GM21515 (cell line): ENCODE data around the gene ZNF582.
"Not testable (repeated sequence)": the region's sequence is repeated elsewhere in the genome, so short reads cannot be mapped to it uniquely, and the experiment has no call there.

Source experiments
- ATAC-seq: cut with Tn5 transposase; IDR thresholded peaks from one replicate; pipeline ENCODE4 v1.9.1; 2021; ENCODE audit not compliant: unreplicated experiment

ZNF582 gene

DNA sequence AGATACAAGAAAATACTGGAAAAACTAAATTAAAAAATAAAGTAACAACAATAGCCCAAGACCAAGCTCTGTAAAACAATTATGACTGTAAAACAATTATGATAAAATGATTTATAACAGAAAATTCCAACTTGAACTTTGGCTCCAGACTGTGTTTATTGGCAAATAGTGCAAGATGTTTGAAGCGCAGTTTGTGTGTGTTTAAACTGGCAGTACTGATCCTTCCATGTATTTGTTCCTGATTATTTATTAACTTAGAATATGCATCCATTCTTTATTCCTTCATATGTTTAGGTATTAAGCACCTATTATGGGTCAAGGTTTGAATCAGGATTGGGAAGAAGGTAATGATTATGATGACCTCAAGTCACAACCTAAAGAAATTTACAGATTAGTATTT is 37.8 kb downstream of the ZNF582 start:
- no peak for ATAC-seq

DNA sequence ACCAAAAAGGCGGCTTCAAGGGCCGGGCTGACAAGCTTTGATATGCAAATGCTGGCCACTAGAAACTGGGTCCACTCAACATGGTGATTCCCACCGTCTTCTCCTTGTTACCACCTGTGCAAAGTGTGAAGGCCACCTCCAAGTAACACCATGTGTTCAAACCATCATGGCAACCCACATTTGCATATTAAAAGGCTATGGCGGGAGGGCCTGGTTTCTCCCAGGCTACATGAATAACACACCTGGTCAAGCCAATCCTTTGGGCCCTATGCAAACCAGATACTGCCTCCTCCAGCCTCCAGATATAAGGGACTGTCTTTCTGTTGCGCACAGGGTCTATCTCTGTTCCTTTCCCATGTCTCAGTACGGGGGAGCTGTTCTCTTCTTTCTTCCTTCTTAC is 42.1 kb downstream of the ZNF582 start:
- no peak for ATAC-seq

DNA sequence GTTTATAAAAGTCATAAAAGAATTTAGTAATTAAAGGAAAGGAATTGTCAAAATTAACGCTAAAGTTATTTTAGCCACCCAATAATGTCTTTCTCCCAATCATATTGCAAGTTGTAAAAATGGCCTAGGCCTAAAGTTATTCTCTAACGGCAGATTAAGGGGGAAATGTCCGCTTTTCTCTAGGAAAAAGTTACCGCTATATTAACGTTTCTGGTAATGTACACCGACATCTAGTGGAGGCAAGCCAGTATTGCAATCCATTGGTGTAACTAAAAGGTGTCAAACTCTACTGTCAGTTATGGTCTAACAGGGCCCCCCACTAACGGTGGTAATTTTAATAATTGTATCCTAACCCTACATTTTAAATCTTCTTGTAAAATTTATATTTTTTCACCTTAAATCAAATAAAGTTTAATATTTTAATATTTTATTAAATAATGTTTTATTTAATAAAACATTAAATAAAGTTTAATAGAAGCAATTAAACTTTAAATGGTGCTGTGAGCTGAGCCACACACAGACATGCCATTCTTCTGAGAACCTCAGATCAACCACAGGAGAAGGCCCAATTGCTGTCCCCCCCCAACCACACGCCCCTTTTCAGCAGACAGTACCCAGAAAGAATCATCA is 42.8 kb downstream of the ZNF582 start:
- ATAC-seq = no peak

DNA sequence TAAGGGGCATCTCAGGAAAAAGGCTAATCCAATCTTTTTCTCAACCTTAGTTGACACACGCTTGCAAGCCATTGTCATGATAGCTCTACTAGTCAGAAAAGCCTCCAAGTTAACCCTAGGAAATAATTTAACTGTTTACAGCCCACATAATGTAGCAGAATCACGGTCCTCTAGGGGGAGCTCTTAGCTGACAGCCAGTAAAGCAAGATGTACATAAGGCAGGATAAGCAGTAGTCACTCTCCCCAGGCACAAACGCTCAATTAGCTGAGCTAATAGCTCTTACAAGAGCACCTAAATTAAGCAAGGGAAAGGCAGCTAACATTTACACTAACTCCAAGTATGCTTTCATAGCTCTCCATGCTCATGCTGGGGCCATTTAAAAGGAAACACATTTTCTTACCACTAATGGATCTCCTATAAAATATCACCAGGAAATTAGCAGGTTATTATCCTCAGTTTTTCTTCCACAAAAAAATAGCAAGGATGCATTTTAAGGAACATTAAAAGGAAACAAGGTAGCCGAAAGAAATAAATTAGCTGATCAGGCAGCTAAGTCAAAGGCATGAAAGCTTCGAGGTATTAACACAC is 45.0 kb downstream of the ZNF582 start:
- no peak for ATAC-seq

DNA sequence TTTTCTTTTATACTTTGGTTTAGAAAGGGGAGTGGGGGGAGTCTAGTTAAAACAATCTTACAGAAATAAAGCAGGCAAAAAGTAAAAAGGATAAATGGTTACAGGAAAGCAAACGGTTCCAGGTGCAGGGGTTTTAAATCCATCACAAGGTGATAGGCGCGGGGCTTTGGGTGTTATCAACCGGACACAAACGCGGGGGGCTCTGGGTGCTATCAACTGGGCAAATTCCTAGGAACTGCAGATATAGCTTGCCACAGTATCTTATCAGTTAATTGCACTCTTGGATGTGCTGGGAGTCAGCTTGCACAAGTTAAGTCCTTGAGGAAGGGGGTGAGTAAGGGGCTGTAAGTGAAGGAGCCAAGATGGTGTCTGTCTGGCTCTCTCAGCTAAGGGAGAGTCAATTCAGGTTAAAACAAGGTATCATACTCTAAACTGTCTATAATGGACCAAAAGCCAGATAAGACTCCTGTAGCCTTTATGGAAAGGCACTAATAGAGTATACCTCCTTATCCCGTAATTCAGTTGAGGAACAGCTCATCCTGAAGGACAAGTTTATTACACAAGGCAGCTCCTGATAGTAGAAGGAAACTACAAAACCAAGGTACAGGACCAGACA is 46.1 kb downstream of the ZNF582 start:
- no peak for ATAC-seq

DNA sequence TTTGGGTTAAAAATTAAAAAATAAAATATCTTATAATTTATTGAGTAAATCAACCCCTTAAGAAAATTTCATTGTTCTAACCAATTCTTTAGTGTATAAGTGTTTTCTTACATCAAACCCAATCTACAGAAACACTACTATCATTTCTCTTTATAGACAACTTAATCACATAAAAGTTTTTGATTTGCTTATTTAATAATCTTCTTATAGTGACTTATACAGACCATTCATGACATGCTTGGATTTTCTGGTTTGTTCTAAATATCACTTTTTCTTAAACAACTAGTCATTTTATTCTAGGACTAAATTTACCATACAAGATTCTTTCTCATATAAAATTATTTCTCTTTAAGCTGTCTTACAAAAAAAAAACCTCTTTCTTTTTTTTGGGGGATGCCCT is 51.4 kb downstream of the ZNF582 start:
- ATAC-seq = no peak

DNA sequence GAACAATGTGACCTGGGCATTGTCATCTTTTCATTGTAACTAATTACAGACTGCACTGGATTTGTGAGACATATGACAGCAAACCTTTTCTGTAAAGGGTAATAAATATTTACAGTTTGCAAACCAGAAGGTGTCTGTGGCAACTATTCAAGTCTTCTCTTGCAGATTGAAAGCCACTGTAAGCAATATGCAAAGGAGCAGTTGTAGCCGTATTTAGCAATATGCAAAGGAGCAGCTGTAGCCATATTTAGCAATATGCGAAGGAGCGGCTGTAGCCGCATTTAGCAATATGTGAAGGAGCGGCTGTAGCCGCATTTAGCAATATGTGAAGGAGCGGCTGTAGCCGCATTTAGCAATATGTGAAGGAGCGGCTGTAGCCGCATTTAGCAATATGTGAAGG is 54.3 kb downstream of the ZNF582 start:
- ATAC-seq = not testable (repeated sequence)

DNA sequence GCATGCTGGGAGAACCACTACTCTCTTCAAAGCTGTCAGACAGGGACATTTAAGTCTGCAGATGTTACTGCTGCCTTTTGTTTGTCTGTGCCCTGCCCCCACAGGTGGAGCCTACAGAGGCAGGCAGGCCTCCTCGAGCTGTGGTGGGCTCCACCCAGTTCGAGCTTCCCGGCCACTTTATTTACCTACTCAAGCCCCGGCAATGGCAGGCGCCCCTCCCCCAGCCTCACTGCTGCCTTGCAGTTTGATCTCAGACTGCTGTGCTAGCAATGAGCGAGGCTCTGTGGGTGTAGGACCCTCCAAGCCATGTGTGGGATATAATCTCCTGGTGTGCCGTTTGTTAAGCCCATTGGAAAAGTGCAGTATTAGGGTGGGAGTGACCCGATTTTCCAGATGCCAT is 56.3 kb downstream of the ZNF582 start:
- ATAC-seq = not testable (repeated sequence)

DNA sequence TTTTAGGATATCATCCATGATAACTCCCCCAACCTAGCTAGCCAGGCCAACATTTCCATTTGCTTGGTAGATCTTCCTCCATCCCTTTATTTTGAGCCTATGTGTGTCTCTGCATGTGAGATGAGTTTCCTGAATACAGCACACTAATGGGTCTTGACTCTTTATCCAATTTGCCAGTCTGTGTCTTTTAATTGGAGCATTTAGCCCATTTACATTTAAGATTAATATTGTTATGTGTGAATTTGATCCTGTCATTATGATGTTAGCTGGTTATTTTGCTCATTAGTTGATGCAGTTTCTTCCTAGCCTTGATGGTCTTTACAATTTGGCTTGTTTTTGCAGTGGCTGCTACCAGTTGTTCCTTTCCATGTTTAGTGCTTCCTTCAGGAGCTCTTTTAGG is 58.0 kb downstream of the ZNF582 start:
- not testable (repeated sequence) for ATAC-seq

DNA sequence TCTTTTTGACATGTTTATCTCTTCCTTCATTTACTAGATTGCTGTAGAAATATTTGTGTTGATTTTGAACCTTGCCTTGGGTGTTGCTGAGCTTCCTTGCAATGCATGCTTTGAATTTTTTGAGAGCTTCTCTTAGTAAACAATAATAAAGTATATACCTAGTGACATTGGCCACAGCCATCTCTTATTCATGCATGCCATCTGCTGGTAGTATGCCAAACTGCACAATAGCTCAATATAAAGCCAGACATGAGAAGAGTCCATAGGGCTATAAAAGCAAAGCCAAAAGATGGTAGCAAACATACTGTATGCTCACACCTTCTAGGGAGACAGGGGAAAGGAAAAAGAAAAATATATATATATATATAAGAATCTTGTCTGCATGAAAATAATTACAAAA is 59.8 kb downstream of the ZNF582 start:
- ATAC-seq = no peak
